ENCODE measurements around the gene SLC38A6. TPM values are rescaled to one million over a fixed set of nuclear protein-coding genes. Genes with fewer than 3 reads are reported as not detected.

Gene SLC38A6
- total RNA-seq, 1 donor = 74.9 TPM

- no peak for DNase-seq (ENCODE audit: low read depth)
- H3K4me3 ChIP-seq (ENCODE audit: low read depth, low read length) = no peak overlapping the region
- no peak for TF ChIP-seq CTCF (IDR thresholded peaks at IDR 0.05; ENCODE audit: insufficient read depth, low read length)
Measured at GRCh38 chr14:61026526-61026925, 45.5 kb downstream of the SLC38A6 start.

GRCh38 chr14:61031026-61031425, 50.0 kb downstream of the SLC38A6 start:
- H3K4me3 ChIP-seq (ENCODE audit: low read depth, low read length) = no peak overlapping the region
- TF ChIP-seq CTCF (IDR thresholded peaks at IDR 0.05; ENCODE audit: insufficient read depth, low read length) = no peak
- DNase-seq (ENCODE audit: low read depth) = no peak

GRCh38 chr14:61033054-61033453, 52.0 kb downstream of the SLC38A6 start:
- DNase-seq (ENCODE audit: low read depth) = peak; percentile 46
- no peak overlapping the region for H3K4me3 ChIP-seq (ENCODE audit: low read depth, low read length)
- TF ChIP-seq CTCF (IDR thresholded peaks at IDR 0.05; ENCODE audit: insufficient read depth, low read length) = no peak

GRCh38 chr14:61033855-61034254, 52.8 kb downstream of the SLC38A6 start:
- no peak for TF ChIP-seq CTCF (IDR thresholded peaks at IDR 0.05; ENCODE audit: insufficient read depth, low read length)
- DNase-seq (ENCODE audit: low read depth) = peak; percentile 53
- H3K4me3 ChIP-seq (ENCODE audit: low read depth, low read length) = no peak overlapping the region

- no peak for DNase-seq (ENCODE audit: low read depth)
- no peak overlapping the region for H3K4me3 ChIP-seq (ENCODE audit: low read depth, low read length)
- TF ChIP-seq CTCF (IDR thresholded peaks at IDR 0.05; ENCODE audit: insufficient read depth, low read length) = no peak
Measured at GRCh38 chr14:61034416-61035120, 53.5 kb downstream of the SLC38A6 start.

- no peak overlapping the region for H3K4me3 ChIP-seq (ENCODE audit: low read depth, low read length)
- TF ChIP-seq CTCF (IDR thresholded peaks at IDR 0.05; ENCODE audit: insufficient read depth, low read length) = no peak
- DNase-seq (ENCODE audit: low read depth) = no peak
Measured at GRCh38 chr14:61037215-61037614, 56.2 kb downstream of the SLC38A6 start.

GRCh38 chr14:61041704-61042103, 60.7 kb downstream of the SLC38A6 start:
- TF ChIP-seq CTCF (IDR thresholded peaks at IDR 0.05; ENCODE audit: insufficient read depth, low read length) = no peak
- H3K4me3 ChIP-seq (ENCODE audit: low read depth, low read length) = no peak overlapping the region
- DNase-seq (ENCODE audit: low read depth) = no peak
